ENCODE results near the gene MYZAP.
A peak's percentile ranks its signal among the peaks of the same experiment; 100 is the strongest.

Gene MYZAP

DNA sequence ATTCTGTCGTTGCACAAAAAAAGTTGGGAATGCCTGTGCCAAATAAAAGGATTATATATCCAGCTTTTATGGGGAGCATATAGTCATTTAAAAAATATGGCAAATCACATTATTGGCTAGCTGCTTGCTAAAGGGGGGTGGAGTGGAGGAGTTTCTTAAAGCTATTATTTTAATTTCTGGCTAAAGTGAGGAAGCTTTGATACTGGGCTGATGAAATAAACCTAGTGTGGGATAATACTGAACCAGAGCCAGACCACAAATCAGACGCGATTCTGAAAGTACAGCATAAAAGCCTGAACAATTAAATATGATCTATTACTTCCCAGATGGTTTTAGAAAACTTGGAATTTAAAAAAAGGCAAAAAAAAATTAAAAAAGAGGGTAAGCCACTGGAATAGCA is 129.2 kb downstream of the MYZAP start:
- peak; percentile 40; the same call in 2 of the 3 replicates for ATAC-seq
- TF ChIP-seq ISL1 (CRISPR knock-in tag; IDR thresholded peaks at IDR 0.05): peak; percentile 77
- no peak for TF ChIP-seq PPARA (CRISPR knock-in tag; IDR thresholded peaks at IDR 0.05; ENCODE audit: borderline replicate concordance)

GRCh38 chr15:57726411-57726810 is 134.7 kb downstream of the MYZAP start:
- no peak for TF ChIP-seq ZFP30 (CRISPR knock-in tag; IDR thresholded peaks at IDR 0.05)
- TF ChIP-seq BACH2 (CRISPR knock-in tag; IDR thresholded peaks at IDR 0.05; ENCODE audit: borderline replicate concordance): no peak
- no peak for TF ChIP-seq ZNF8 (CRISPR knock-in tag; IDR thresholded peaks at IDR 0.05)
- TF ChIP-seq ZNF565 (CRISPR knock-in tag; conservative IDR thresholded peaks at IDR 0.05; ENCODE audit: low read depth): no peak
- TF ChIP-seq, protein P1, sequence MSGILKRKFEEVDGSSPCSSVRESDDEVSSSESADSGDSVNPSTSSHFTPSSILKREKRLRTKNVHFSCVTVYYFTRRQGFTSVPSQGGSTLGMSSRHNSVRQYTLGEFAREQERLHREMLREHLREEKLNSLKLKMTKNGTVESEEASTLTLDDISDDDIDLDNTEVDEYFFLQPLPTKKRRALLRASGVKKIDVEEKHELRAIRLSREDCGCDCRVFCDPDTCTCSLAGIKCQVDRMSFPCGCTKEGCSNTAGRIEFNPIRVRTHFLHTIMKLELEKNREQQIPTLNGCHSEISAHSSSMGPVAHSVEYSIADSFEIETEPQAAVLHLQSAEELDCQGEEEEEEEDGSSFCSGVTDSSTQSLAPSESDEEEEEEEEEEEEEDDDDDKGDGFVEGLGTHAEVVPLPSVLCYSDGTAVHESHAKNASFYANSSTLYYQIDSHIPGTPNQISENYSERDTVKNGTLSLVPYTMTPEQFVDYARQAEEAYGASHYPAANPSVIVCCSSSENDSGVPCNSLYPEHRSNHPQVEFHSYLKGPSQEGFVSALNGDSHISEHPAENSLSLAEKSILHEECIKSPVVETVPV (CRISPR knock-in tag; IDR thresholded peaks at IDR 0.05): no peak
- TF ChIP-seq, protein P2, sequence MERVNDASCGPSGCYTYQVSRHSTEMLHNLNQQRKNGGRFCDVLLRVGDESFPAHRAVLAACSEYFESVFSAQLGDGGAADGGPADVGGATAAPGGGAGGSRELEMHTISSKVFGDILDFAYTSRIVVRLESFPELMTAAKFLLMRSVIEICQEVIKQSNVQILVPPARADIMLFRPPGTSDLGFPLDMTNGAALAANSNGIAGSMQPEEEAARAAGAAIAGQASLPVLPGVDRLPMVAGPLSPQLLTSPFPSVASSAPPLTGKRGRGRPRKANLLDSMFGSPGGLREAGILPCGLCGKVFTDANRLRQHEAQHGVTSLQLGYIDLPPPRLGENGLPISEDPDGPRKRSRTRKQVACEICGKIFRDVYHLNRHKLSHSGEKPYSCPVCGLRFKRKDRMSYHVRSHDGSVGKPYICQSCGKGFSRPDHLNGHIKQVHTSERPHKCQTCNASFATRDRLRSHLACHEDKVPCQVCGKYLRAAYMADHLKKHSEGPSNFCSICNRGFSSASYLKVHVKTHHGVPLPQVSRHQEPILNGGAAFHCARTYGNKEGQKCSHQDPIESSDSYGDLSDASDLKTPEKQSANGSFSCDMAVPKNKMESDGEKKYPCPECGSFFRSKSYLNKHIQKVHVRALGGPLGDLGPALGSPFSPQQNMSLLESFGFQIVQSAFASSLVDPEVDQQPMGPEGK (CRISPR knock-in tag; IDR thresholded peaks at IDR 0.05; ENCODE audit: borderline replicate concordance): no peak
- TF ChIP-seq POU6F1 (CRISPR knock-in tag; IDR thresholded peaks at IDR 0.05; ENCODE audit: borderline replicate concordance, low read depth): no peak
- no peak for TF ChIP-seq ZFP3 (CRISPR knock-in tag; IDR thresholded peaks at IDR 0.05)
- no peak for TF ChIP-seq RARB (CRISPR knock-in tag; IDR thresholded peaks at IDR 0.05)
- TF ChIP-seq CSDC2 (CRISPR knock-in tag; IDR thresholded peaks at IDR 0.05): no peak
- TF ChIP-seq OSR1 (CRISPR knock-in tag; IDR thresholded peaks at IDR 0.05): no peak
- TF ChIP-seq, protein P3, sequence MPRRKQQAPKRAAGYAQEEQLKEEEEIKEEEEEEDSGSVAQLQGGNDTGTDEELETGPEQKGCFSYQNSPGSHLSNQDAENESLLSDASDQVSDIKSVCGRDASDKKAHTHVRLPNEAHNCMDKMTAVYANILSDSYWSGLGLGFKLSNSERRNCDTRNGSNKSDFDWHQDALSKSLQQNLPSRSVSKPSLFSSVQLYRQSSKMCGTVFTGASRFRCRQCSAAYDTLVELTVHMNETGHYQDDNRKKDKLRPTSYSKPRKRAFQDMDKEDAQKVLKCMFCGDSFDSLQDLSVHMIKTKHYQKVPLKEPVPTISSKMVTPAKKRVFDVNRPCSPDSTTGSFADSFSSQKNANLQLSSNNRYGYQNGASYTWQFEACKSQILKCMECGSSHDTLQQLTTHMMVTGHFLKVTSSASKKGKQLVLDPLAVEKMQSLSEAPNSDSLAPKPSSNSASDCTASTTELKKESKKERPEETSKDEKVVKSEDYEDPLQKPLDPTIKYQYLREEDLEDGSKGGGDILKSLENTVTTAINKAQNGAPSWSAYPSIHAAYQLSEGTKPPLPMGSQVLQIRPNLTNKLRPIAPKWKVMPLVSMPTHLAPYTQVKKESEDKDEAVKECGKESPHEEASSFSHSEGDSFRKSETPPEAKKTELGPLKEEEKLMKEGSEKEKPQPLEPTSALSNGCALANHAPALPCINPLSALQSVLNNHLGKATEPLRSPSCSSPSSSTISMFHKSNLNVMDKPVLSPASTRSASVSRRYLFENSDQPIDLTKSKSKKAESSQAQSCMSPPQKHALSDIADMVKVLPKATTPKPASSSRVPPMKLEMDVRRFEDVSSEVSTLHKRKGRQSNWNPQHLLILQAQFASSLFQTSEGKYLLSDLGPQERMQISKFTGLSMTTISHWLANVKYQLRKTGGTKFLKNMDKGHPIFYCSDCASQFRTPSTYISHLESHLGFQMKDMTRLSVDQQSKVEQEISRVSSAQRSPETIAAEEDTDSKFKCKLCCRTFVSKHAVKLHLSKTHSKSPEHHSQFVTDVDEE (CRISPR knock-in tag; IDR thresholded peaks at IDR 0.05): no peak
- no peak for TF ChIP-seq ZNF70 (CRISPR knock-in tag; IDR thresholded peaks at IDR 0.05)
- TF ChIP-seq PPARA (CRISPR knock-in tag; IDR thresholded peaks at IDR 0.05; ENCODE audit: borderline replicate concordance): no peak
- no peak for TF ChIP-seq ISL1 (CRISPR knock-in tag; IDR thresholded peaks at IDR 0.05)
- no peak for TF ChIP-seq ESRRG (CRISPR knock-in tag; IDR thresholded peaks at IDR 0.05)
- TF ChIP-seq SNAI2 (CRISPR knock-in tag; IDR thresholded peaks at IDR 0.05): no peak
- TF ChIP-seq ZC3H10 (CRISPR knock-in tag; IDR thresholded peaks at IDR 0.05): no peak
- no peak for TF ChIP-seq TCF4 (CRISPR knock-in tag; IDR thresholded peaks at IDR 0.05; ENCODE audit: borderline replicate concordance)
- ATAC-seq: no peak

DNA sequence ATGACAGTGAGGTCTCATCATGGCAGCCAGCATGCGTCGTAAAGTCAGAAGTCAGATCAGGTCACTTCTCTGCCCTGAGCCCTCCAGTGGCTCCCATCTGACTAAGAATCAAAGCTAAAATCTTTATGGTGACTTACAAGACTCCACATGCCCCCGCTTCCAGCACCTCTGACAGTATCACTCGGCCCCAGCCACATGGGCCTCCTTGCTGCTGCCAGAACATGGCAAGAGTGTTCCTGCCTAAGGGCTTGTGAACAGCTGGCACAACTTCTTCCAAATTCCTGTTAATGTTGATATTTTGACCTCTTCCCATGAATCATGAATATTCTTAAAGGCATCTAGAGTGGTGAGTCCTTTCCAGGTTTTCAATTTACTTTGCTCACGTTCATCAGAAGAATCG is 135.3 kb downstream of the MYZAP start:
- ATAC-seq: no peak
- TF ChIP-seq ARNTL (CRISPR knock-in tag; IDR thresholded peaks at IDR 0.05; ENCODE audit: borderline replicate concordance, low read depth) (no peak), TOX (CRISPR knock-in tag; IDR thresholded peaks at IDR 0.05; ENCODE audit: borderline replicate concordance) (no peak)

GRCh38 chr15:57728436-57728835 is 136.7 kb downstream of the MYZAP start:
- TF ChIP-seq OSR1 (CRISPR knock-in tag; IDR thresholded peaks at IDR 0.05): no peak
- TF ChIP-seq ZNF565 (CRISPR knock-in tag; conservative IDR thresholded peaks at IDR 0.05; ENCODE audit: low read depth): no peak
- TF ChIP-seq BACH2 (CRISPR knock-in tag; IDR thresholded peaks at IDR 0.05; ENCODE audit: borderline replicate concordance): no peak
- no peak for TF ChIP-seq TOX (CRISPR knock-in tag; IDR thresholded peaks at IDR 0.05; ENCODE audit: borderline replicate concordance)
- TF ChIP-seq, protein P2 (CRISPR knock-in tag; IDR thresholded peaks at IDR 0.05; ENCODE audit: borderline replicate concordance): no peak
- no peak for TF ChIP-seq POU6F1 (CRISPR knock-in tag; IDR thresholded peaks at IDR 0.05; ENCODE audit: borderline replicate concordance, low read depth)
- no peak for TF ChIP-seq ZC3H10 (CRISPR knock-in tag; IDR thresholded peaks at IDR 0.05)

More at GRCh38 chr15:57728436-57728835, 136.7 kb downstream of the MYZAP start:
- ATAC-seq: no peak

Measured in SK-N-SH treated with all-trans-retinoic acid at 6 μM for 48 hours (cell line).